HepG2 (cell line): ENCODE results near the gene LARP1. TPM values are rescaled to one million over a fixed set of nuclear protein-coding genes. Genes with fewer than 3 reads are reported as not detected.

Experiments
- ATRX ChIP-seq: sonication (generic); formaldehyde crosslinking; IDR thresholded peaks from 2 replicates; pipeline ENCODE4 v1.4.0; 2020; ENCODE audit warnings: missing genetic modification reagents, borderline replicate concordance
- E2F2 ChIP-seq: sonication (generic); formaldehyde crosslinking; IDR thresholded peaks from 2 replicates; pipeline ENCODE4 v1.4.0; 2020; ENCODE audit warnings: missing genetic modification reagents, borderline replicate concordance
- FOXP1 ChIP-seq, 2 experiments: fragments of 450-650 bp in 1 of 2; IDR thresholded peaks; 2 replicates each; pipeline ENCODE4 v1.6.1; 2017 to 2018; ENCODE audit warnings: antibody characterized with exemption in 1 of 2
- GABPA ChIP-seq, 2 experiments: IDR thresholded peaks; 2 replicates each; pipeline ENCODE4 v1.6.1; 2011 to 2016; ENCODE audit warnings: low read depth in 2 of 2, low read length in 1 of 2, missing biosample characterization in 1 of 2, missing genetic modification characterization in 1 of 2
- KMT2B ChIP-seq: IDR thresholded peaks from 2 replicates; pipeline ENCODE4 v1.6.1; 2016; ENCODE audit warnings: missing genetic modification reagents, missing compliant biosample characterization
- NFIC ChIP-seq: IDR thresholded peaks from 2 replicates; pipeline ENCODE4 v1.6.1; 2012; ENCODE audit warnings: mild to moderate bottlenecking, low read length, inconsistent platforms
- PLRG1 ChIP-seq: fragments of 450-650 bp; conservative IDR thresholded peaks from 2 replicates; pipeline ENCODE4 v1.6.1; 2016
- PRDM4 ChIP-seq: sonication (generic); formaldehyde crosslinking; IDR thresholded peaks from 2 replicates; pipeline ENCODE4 v1.9.0; 2021; ENCODE audit warnings: missing genetic modification reagents, borderline replicate concordance
- RBM39 ChIP-seq: fragments of 200-400 bp; formaldehyde crosslinking; IDR thresholded peaks from one replicate; pipeline ENCODE4 v1.6.1; 2018; ENCODE audit warnings: antibody characterized with exemption, mild to moderate bottlenecking, low read depth, low read length; ENCODE audit not compliant: poor library complexity, severe bottlenecking
- RCOR2 ChIP-seq: IDR thresholded peaks from 2 replicates; pipeline ENCODE4 v1.6.1; 2016; ENCODE audit warnings: missing biosample characterization, missing genetic modification reagents
- ZKSCAN5 ChIP-seq: sonication (generic); formaldehyde crosslinking; IDR thresholded peaks from 2 replicates; pipeline ENCODE4 v1.5.1; 2020; ENCODE audit warnings: mild to moderate bottlenecking, missing genetic modification reagents
- ZNF12 ChIP-seq: sonication (generic); formaldehyde crosslinking; IDR thresholded peaks from 2 replicates; pipeline ENCODE4 v1.5.0; 2020; ENCODE audit warnings: missing genetic modification reagents
- ZNF143 ChIP-seq: sonication (generic); formaldehyde crosslinking; IDR thresholded peaks from 2 replicates; pipeline ENCODE4 v1.4.0; 2020; ENCODE audit warnings: missing genetic modification reagents
- ZNF296 ChIP-seq: sonication (generic); formaldehyde crosslinking; conservative IDR thresholded peaks from 2 replicates; pipeline ENCODE4 v1.5.0; 2020; ENCODE audit warnings: mild to moderate bottlenecking, missing genetic modification reagents
- ZNF318 ChIP-seq: sonication (generic); formaldehyde crosslinking; IDR thresholded peaks from 2 replicates; pipeline ENCODE4 v1.4.0; 2020; ENCODE audit warnings: mild to moderate bottlenecking, missing genetic modification reagents
- ZNF382 ChIP-seq: sonication (generic); formaldehyde crosslinking; IDR thresholded peaks from 2 replicates; pipeline ENCODE4 v1.5.0; 2020; ENCODE audit warnings: missing genetic modification reagents, mild to moderate bottlenecking, borderline replicate concordance
- ZNF577 ChIP-seq: sonication (generic); formaldehyde crosslinking; IDR thresholded peaks from 2 replicates; pipeline ENCODE4 v1.4.0; 2020; ENCODE audit warnings: mild to moderate bottlenecking, low read depth, missing genetic modification reagents, borderline replicate concordance
- ZNF691 ChIP-seq: sonication (generic); formaldehyde crosslinking; IDR thresholded peaks from 2 replicates; pipeline ENCODE4 v1.4.0; 2020; ENCODE audit warnings: missing genetic modification reagents, low read depth, mild to moderate bottlenecking, borderline replicate concordance
- polyA plus RNA-seq, 8 experiments: library from polyadenylated mRNA; depleted of rRNA in 3 of 8; stranded (reverse) in 7 of 8; unstranded in 1 of 8; fragments of >200 nt; fragmentation: Illumina TruSeq in 4 of 8; extraction: Trizol in 4 of 8; gene quantifications; 2 replicates each; pipeline versions ENCODE4 v1.2.1 to v1.2.3, GENCODE V29; 2011 to 2016; ENCODE audit warnings: low read depth in 4 of 8, missing spikeins in 1 of 8, mixed read lengths in 1 of 8; ENCODE audit not compliant: insufficient read depth in 1 of 8
- total RNA-seq, 5 experiments: library from RNA; depleted of rRNA; stranded (reverse); fragments of >200 nt; fragmentation: Illumina TruSeq; extraction: Trizol; gene quantifications; 2 replicates each; pipeline ENCODE4 v1.2.3, GENCODE V29; 2016; ENCODE audit warnings: low read depth in 1 of 5

LARP1 gene
- total and polyA plus RNA-seq, 2 of the 13 experiments (the other 11 are each of a cell fraction or from before 2014, with no cell fraction given), result 45.2 to 61.4 TPM

- no peak for TF ChIP-seq ZNF577 (CRISPR knock-in tag)
- TF ChIP-seq FOXP1 (IDR thresholded peaks at IDR 0.05), result no peak
- peak; percentile 49; the same call in 1 of the 2 replicates for TF ChIP-seq FOXP1 (CRISPR knock-in tag; IDR thresholded peaks at IDR 0.05)
- TF ChIP-seq ZKSCAN5 (CRISPR knock-in tag), result no peak
- TF ChIP-seq ZNF318 (CRISPR knock-in tag), result no peak
- no peak for TF ChIP-seq RBM39
- TF ChIP-seq ZNF12 (CRISPR knock-in tag), result no peak
- TF ChIP-seq RCOR2, result 0 out of 2 replicates have a peak, but pooled peaks have one; percentile 44
- TF ChIP-seq GABPA (IDR thresholded peaks at IDR 0.05; ENCODE audit: low read depth, low read length), result no peak
- peak; percentile 14; the same call in 1 of the 2 replicates for TF ChIP-seq GABPA (CRISPR knock-in tag; IDR thresholded peaks at IDR 0.05; ENCODE audit: low read depth)
- TF ChIP-seq E2F2 (CRISPR knock-in tag), result no peak
- peak; percentile 57; the same call in 1 of the 2 replicates for TF ChIP-seq NFIC
- no peak for TF ChIP-seq ZNF143 (CRISPR knock-in tag)
- TF ChIP-seq KMT2B (CRISPR knock-in tag), result 0 out of 2 replicates have a peak, but pooled peaks have one; percentile 31
- TF ChIP-seq PLRG1, result no peak
- no peak for TF ChIP-seq ZNF296 (CRISPR knock-in tag)
- TF ChIP-seq ATRX (CRISPR knock-in tag), result no peak
- TF ChIP-seq ZNF382 (CRISPR knock-in tag), result no peak
- no peak for TF ChIP-seq PRDM4
- no peak for TF ChIP-seq ZNF691 (CRISPR knock-in tag)
These were observed 25.6 kb upstream of the LARP1 start (continued) for GRCh38 chr5:154729613-154730012.
